Neural cell (in vitro differentiated cells): Measurements from ENCODE around the gene ZIC1. TPM values are rescaled to one million over a fixed set of nuclear protein-coding genes. Genes with fewer than 3 reads are reported as not detected.

Source experiments
- H2AFZ ChIP-seq: fragments of 200-600, 300-800 bp; sonication (generic), shearing (Covaris generic); 2 replicates; pipeline ENCODE4 v1.6.0; 2014; ENCODE audit warnings: low read depth, mild to moderate bottlenecking, antibody characterized with exemption, low read length, moderate library complexity
- H3F3A ChIP-seq: fragments of 200-600 bp; shearing (Covaris generic); 2 replicates; pipeline ENCODE4 v1.6.1; 2016; ENCODE audit warnings: mild to moderate bottlenecking, moderate library complexity, mixed read lengths, antibody characterized with exemption, low read length; ENCODE audit not compliant: insufficient read depth, poor library complexity, severe bottlenecking
- H3K27ac ChIP-seq: fragments of 200-600, 300-800 bp; sonication (generic), shearing (Covaris generic); 2 replicates; pipeline ENCODE4 v1.5.1; 2014; ENCODE audit warnings: mild to moderate bottlenecking, low read length, moderate library complexity
- H3K27me3 ChIP-seq: fragments of 300-800, 200-600 bp; sonication (generic), shearing (Covaris generic); 2 replicates; pipeline ENCODE4 v1.6.0; 2014; ENCODE audit warnings: mild to moderate bottlenecking, low read depth, low read length, moderate library complexity; ENCODE audit not compliant: insufficient read depth
- H3K36me3 ChIP-seq: fragments of 300-800, 200-600 bp; sonication (generic), shearing (Covaris generic); 2 replicates; pipeline ENCODE4 v1.5.1; 2014; ENCODE audit warnings: mild to moderate bottlenecking, antibody characterized with exemption, low read length, moderate library complexity; ENCODE audit not compliant: insufficient read depth
- H3K4me2 ChIP-seq: fragments of 300-800, 200-600 bp; sonication (generic), shearing (Covaris generic); 2 replicates; pipeline ENCODE4 v1.6.0; 2014; ENCODE audit warnings: mild to moderate bottlenecking, low read length
- H3K4me3 ChIP-seq: fragments of 300-800, 200-600 bp; sonication (generic), shearing (Covaris generic); 2 replicates; pipeline ENCODE4 v1.5.1; 2014; ENCODE audit warnings: mild to moderate bottlenecking, low read length, moderate library complexity
- H3K79me2 ChIP-seq: fragments of 200-600 bp; shearing (Covaris generic); replicated peaks from 2 replicates; pipeline ENCODE4 v1.6.0; 2014; ENCODE audit warnings: mild to moderate bottlenecking, low read length, moderate library complexity; ENCODE audit not compliant: insufficient read depth
- H3K9ac ChIP-seq: fragments of 300-800, 200-600 bp; sonication (generic), shearing (Covaris generic); 2 replicates; pipeline ENCODE4 v1.6.1; 2016; ENCODE audit warnings: mild to moderate bottlenecking, low read length, mixed read lengths
- H3K9me2 ChIP-seq: fragments of 200-600 bp; shearing (Covaris generic); 2 replicates; pipeline ENCODE4 v1.6.1; 2016; ENCODE audit warnings: mild to moderate bottlenecking, low read length, mixed read lengths; ENCODE audit not compliant: insufficient read depth
- H3K9me3 ChIP-seq: fragments of 200-600, 300-800 bp; sonication (generic), shearing (Covaris generic); 2 replicates; pipeline ENCODE4 v1.6.1; 2016; ENCODE audit warnings: mild to moderate bottlenecking, mixed run types, low read length, moderate library complexity, mixed read lengths
- H4K20me1 ChIP-seq: fragments of 200-600 bp; shearing (Covaris generic); 2 replicates; pipeline ENCODE4 v1.6.1; 2016; ENCODE audit warnings: mild to moderate bottlenecking, mixed run types; ENCODE audit not compliant: insufficient read depth
- CTCF ChIP-seq: fragments of 450-650 bp; IDR thresholded peaks from 2 replicates; pipeline ENCODE4 v1.5.1; 2014; ENCODE audit warnings: antibody characterized with exemption, mild to moderate bottlenecking, moderate library complexity; ENCODE audit not compliant: poor library complexity, severe bottlenecking
- EP300 ChIP-seq: fragments of 450-650 bp; conservative IDR thresholded peaks from 2 replicates; pipeline ENCODE4 v1.6.1; 2014; ENCODE audit warnings: antibody characterized with exemption, mild to moderate bottlenecking, moderate library complexity; ENCODE audit not compliant: poor library complexity, severe bottlenecking
- EZH2 ChIP-seq: fragments of 200-600, 300-800 bp; shearing (Covaris generic), sonication (generic); IDR thresholded peaks from 2 replicates; pipeline ENCODE4 v1.6.1; 2014; ENCODE audit warnings: antibody characterized with exemption, low read length, borderline replicate concordance, mild to moderate bottlenecking; ENCODE audit not compliant: insufficient read depth, poor library complexity, severe bottlenecking
- MXI1 ChIP-seq: fragments of 450-650 bp; conservative IDR thresholded peaks from 2 replicates; pipeline ENCODE4 v1.6.1; 2014; ENCODE audit warnings: antibody characterized with exemption, mild to moderate bottlenecking; ENCODE audit not compliant: poor library complexity, severe bottlenecking
- POLR2AphosphoS5 ChIP-seq: IDR thresholded peaks from 2 replicates; pipeline ENCODE4 v1.6.1; 2012
- RAD21 ChIP-seq: fragments of 450-650 bp; conservative IDR thresholded peaks from 2 replicates; pipeline ENCODE4 v1.6.1; 2014; ENCODE audit warnings: antibody characterized with exemption, mild to moderate bottlenecking, moderate library complexity
- SMC3 ChIP-seq: fragments of 450-650 bp; conservative IDR thresholded peaks from 2 replicates; pipeline ENCODE4 v1.6.1; 2014; ENCODE audit warnings: antibody characterized with exemption, mild to moderate bottlenecking, moderate library complexity; ENCODE audit not compliant: poor library complexity
- TAF1 ChIP-seq: IDR thresholded peaks from 2 replicates; pipeline ENCODE4 v1.6.1; 2012; ENCODE audit warnings: low read depth
- polyA plus RNA-seq: library from polyadenylated mRNA; depleted of rRNA; stranded (reverse); fragments of >200 nt; gene quantifications from 2 replicates; pipeline ENCODE4 v1.2.3, GENCODE V29; 2014
- TF ChIP-seq, protein P1 (sequence below): IDR thresholded peaks from 2 replicates; pipeline ENCODE4 v1.6.1; 2012; ENCODE audit warnings: borderline replicate concordance

The ZIC1 gene
- polyA plus RNA-seq, 1 donor from 2014 or later: 183 TPM

GRCh38 chr3:147424581-147425387 lies 15.6 kb downstream of the ZIC1 start:
- peaks cover 70% of the 10 kb centered on the region for H3K27me3 ChIP-seq

DNA sequence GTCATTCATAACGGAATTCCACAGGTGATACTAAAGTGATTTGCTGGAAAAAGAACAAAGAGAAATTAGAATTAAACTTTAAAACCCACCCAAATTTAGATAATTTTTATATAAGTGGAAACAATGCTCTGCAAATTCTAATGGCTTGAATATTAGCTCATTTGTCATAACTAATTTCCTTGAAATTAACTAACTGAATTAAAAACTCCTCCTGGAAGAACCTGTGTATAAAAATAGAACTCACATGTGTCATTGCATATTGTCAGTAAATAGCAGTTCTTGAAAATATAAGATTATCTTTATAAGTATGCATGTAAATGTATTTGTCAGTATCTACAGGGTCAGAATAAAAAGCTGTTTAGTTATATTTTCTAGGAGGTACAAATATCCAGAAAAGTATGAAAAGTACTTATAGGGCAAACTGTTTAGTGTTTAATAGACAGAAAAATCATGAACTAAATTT lies 16.3 kb downstream of the ZIC1 start:
- Histone ChIP-seq H3K36me3 (no peaks in the 10 kb centered on the region), H3K9me2 (no peaks in the 10 kb centered on the region), H3K27ac (no peak overlapping the region), H3K9me3 (no peaks in the 10 kb centered on the region), H3K4me3 (no peak overlapping the region), H3K4me2 (no peak overlapping the region), H2AFZ (no peak overlapping the region), H3K79me2 (peaks cover 64% of the 10 kb centered on the region), H3K27me3 (peaks cover 63% of the 10 kb centered on the region), H4K20me1 (no peaks in the 10 kb centered on the region), H3K9ac (no peak overlapping the region), H3F3A (peaks cover 5% of the 10 kb centered on the region)
- TF ChIP-seq MXI1 (no peak), SMC3 (no peak), EP300 (no peak), EZH2 (no peak)
- TF ChIP-seq, protein P1, sequence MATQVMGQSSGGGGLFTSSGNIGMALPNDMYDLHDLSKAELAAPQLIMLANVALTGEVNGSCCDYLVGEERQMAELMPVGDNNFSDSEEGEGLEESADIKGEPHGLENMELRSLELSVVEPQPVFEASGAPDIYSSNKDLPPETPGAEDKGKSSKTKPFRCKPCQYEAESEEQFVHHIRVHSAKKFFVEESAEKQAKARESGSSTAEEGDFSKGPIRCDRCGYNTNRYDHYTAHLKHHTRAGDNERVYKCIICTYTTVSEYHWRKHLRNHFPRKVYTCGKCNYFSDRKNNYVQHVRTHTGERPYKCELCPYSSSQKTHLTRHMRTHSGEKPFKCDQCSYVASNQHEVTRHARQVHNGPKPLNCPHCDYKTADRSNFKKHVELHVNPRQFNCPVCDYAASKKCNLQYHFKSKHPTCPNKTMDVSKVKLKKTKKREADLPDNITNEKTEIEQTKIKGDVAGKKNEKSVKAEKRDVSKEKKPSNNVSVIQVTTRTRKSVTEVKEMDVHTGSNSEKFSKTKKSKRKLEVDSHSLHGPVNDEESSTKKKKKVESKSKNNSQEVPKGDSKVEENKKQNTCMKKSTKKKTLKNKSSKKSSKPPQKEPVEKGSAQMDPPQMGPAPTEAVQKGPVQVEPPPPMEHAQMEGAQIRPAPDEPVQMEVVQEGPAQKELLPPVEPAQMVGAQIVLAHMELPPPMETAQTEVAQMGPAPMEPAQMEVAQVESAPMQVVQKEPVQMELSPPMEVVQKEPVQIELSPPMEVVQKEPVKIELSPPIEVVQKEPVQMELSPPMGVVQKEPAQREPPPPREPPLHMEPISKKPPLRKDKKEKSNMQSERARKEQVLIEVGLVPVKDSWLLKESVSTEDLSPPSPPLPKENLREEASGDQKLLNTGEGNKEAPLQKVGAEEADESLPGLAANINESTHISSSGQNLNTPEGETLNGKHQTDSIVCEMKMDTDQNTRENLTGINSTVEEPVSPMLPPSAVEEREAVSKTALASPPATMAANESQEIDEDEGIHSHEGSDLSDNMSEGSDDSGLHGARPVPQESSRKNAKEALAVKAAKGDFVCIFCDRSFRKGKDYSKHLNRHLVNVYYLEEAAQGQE: no peak

More at GRCh38 chr3:147424581-147425387, 15.6 kb downstream of the ZIC1 start:
- H3F3A ChIP-seq: peaks cover 9% of the 10 kb centered on the region
- TF ChIP-seq TAF1 (no peak), MXI1 (no peak), EP300 (no peak), EZH2 (no peak), RAD21 (no peak), POLR2AphosphoS5 (no peak), SMC3 (no peak), CTCF (no peak)
- TF ChIP-seq, protein P1: no peak
- no peaks in the 10 kb centered on the region for H4K20me1 ChIP-seq
- H3K27ac ChIP-seq: no peak overlapping the region
- H3K36me3 ChIP-seq: no peaks in the 10 kb centered on the region
- H3K4me2 ChIP-seq: no peak overlapping the region
- H3K79me2 ChIP-seq: peaks cover 70% of the 10 kb centered on the region
- no peak overlapping the region for H2AFZ ChIP-seq
- no peak overlapping the region for H3K4me3 ChIP-seq
- H3K9me3 ChIP-seq: no peaks in the 10 kb centered on the region
- no peaks in the 10 kb centered on the region for H3K9me2 ChIP-seq
- H3K9ac ChIP-seq: no peak overlapping the region
